Hepatocyte (in vitro differentiated cells): ENCODE data around the gene ABHD16A.

Experiments used
- EZH2 ChIP-seq: fragments of 200-600 bp; sonication (generic); IDR thresholded peaks from 2 replicates; pipeline ENCODE4 v1.6.1; 2016; ENCODE audit warnings: antibody characterized with exemption, mild to moderate bottlenecking, borderline replicate concordance
- EZH2phosphoT487 ChIP-seq: fragments of 200-600 bp; sonication (generic); IDR thresholded peaks from one replicate; pipeline ENCODE4 v1.6.1; 2018; ENCODE audit warnings: antibody characterized with exemption, mild to moderate bottlenecking, low read depth, moderate library complexity; ENCODE audit not compliant: unreplicated experiment, severe bottlenecking
- TF ChIP-seq, protein P1 (sequence below): fragments of 200-600 bp; sonication (generic); IDR thresholded peaks from 2 replicates; pipeline ENCODE4 v1.5.1; 2016; ENCODE audit warnings: antibody characterized with exemption, mild to moderate bottlenecking; ENCODE audit not compliant: poor library complexity

DNA sequence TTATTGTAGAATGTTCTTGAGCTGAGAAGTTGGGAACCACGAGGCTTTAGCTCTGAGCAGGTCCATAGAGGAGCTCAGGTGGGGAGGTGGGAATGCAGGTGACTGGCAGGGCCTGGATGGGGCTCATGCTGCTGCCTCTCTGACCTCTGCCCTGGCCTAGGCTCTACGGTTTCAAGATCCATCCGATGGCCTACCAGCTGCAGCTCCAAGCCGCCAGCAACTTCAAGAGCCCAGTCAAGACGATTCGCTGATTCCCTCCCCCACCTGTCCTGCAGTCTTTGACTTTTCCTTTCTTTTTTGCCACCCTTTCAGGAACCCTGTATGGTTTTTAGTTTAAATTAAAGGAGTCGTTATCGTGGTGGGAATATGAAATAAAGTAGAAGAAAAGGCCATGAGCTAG is 33.4 kb downstream of the ABHD16A start, which contains the start of gene LY6G5B:
- TF ChIP-seq EZH2 (no peak), EZH2phosphoT487 (no peak)
- TF ChIP-seq, protein P1, sequence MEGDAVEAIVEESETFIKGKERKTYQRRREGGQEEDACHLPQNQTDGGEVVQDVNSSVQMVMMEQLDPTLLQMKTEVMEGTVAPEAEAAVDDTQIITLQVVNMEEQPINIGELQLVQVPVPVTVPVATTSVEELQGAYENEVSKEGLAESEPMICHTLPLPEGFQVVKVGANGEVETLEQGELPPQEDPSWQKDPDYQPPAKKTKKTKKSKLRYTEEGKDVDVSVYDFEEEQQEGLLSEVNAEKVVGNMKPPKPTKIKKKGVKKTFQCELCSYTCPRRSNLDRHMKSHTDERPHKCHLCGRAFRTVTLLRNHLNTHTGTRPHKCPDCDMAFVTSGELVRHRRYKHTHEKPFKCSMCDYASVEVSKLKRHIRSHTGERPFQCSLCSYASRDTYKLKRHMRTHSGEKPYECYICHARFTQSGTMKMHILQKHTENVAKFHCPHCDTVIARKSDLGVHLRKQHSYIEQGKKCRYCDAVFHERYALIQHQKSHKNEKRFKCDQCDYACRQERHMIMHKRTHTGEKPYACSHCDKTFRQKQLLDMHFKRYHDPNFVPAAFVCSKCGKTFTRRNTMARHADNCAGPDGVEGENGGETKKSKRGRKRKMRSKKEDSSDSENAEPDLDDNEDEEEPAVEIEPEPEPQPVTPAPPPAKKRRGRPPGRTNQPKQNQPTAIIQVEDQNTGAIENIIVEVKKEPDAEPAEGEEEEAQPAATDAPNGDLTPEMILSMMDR = no peak
